GM12878 (cell line): ENCODE data around the gene C19orf18. TPM values are rescaled to one million over a fixed set of nuclear protein-coding genes. Genes with fewer than 3 reads are reported as not detected.

Source experiments
- ASH2L ChIP-seq: fragments of 300-600, 200-600 bp; sonication (generic); IDR thresholded peaks from 2 replicates; pipeline ENCODE4 v1.6.1; 2017; ENCODE audit warnings: low read depth, mild to moderate bottlenecking, borderline replicate concordance
- ATF7 ChIP-seq: fragments of 450-650 bp; IDR thresholded peaks from 2 replicates; pipeline ENCODE4 v1.6.1; 2016; ENCODE audit warnings: low read depth, mild to moderate bottlenecking
- BHLHE40 ChIP-seq, 2 experiments: fragments of 450-650 bp in 1 of 2; IDR thresholded peaks; 2 replicates each; pipeline ENCODE4 v1.6.1; 2011 to 2017; ENCODE audit warnings: low read depth in 2 of 2, borderline replicate concordance in 1 of 2, improper control_type of control experiment in 1 of 2, low read length in 1 of 2, mild to moderate bottlenecking in 1 of 2
- CREM ChIP-seq: IDR thresholded peaks from 2 replicates; pipeline ENCODE4 v1.6.1; 2014; ENCODE audit warnings: antibody characterized with exemption, low read depth
- PML ChIP-seq: IDR thresholded peaks from 2 replicates; pipeline ENCODE4 v1.6.1; 2012; ENCODE audit warnings: low read length, inconsistent platforms
- SREBF2 ChIP-seq: IDR thresholded peaks from 2 replicates; pipeline ENCODE4 v1.6.1; 2012; ENCODE audit warnings: mild to moderate bottlenecking, low read length
- SRF ChIP-seq, 2 experiments: IDR thresholded peaks; 2 replicates each; pipeline ENCODE4 v1.6.1; 2011; ENCODE audit warnings: low read depth in 2 of 2, low read length in 2 of 2, mild to moderate bottlenecking in 1 of 2, moderate library complexity in 1 of 2
- TARDBP ChIP-seq: IDR thresholded peaks from 2 replicates; pipeline ENCODE4 v1.6.1; 2016; ENCODE audit warnings: borderline replicate concordance
- polyA plus RNA-seq, 11 experiments: library from polyadenylated mRNA; depleted of rRNA in 4 of 11; unstranded in 6 of 11; stranded (reverse) in 5 of 11; fragments of >200 nt; fragmentation: Nextera tagmentation in 4 of 11; fragmentation: Illumina TruSeq in 1 of 11; extraction: Ambion mirVana in 4 of 11; extraction: Trizol in 1 of 11; gene quantifications; 1 replicate in 1 of 11; 2 replicates in 10 of 11; pipeline versions ENCODE4 v1.2.1 to v1.2.3, GENCODE V29; 2011 to 2016; ENCODE audit warnings: inconsistent platforms in 2 of 11, missing spikeins in 2 of 11, low read depth in 1 of 11
- total RNA-seq, 4 experiments: library from RNA; depleted of rRNA in 3 of 4; stranded (reverse); fragments of >200 nt in 3 of 4; fragmentation: Illumina TruSeq in 1 of 4; extraction: Trizol in 1 of 4; gene quantifications; 2 replicates each; pipeline versions ENCODE4 v1.2.1 to v1.2.3, GENCODE V29; 2013 to 2021
- TF ChIP-seq, protein P1 (sequence below): fragments of 450-650 bp; IDR thresholded peaks from 2 replicates; pipeline ENCODE4 v1.6.1; 2014; ENCODE audit warnings: mild to moderate bottlenecking
- TF ChIP-seq, protein P2 (sequence below): IDR thresholded peaks from 2 replicates; pipeline ENCODE4 v1.6.1; 2011; ENCODE audit warnings: low read depth, low read length, improper control_type of control experiment, borderline replicate concordance
- TF ChIP-seq, protein P3 (sequence below): fragments of 450-650 bp; IDR thresholded peaks from 2 replicates; pipeline ENCODE4 v1.6.1; 2017; ENCODE audit warnings: mild to moderate bottlenecking

C19orf18 gene
- total and polyA plus RNA-seq, 10 of the 15 experiments (the other 5 are each of a cell fraction or from before 2014, with no cell fraction given), result 0.12 to 0.29 (median 0.21) TPM; not detected in 7

DNA sequence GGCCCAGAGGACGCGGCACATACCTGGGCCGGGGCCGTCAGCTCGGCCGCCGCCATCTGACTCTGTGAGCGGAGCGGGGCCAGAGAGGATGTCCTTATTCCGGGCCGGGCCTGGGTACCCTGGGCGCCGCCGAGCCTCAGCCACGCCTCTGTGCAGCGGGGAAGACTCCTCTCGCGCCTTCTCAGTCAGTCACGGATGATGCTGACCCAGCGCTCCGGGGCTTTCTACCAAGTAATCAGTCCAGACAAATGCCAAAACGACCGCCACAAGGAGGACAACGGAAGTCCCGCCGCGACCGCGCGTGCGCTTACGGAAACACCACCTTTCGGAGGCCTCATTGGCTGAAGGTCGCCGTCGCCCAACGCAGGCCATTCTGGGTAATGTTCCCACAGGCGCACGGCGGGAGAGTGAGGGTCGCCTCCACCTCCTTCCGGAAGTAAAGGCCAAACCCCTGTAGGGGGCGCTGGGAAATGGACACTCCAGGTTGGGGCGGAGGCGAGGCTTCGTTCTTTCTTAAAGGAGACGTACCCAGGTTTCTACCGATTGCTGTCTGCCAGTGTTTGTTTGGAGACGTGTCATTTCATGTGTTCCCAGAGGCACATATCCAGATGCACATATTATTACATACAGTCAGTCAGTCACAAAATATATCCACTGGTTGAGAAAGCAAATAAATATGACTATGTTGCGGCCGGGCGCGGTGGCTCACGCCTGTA lies 26.8 kb downstream of the C19orf18 start, which contains the start of gene ZNF256 (continued):
- TF ChIP-seq BHLHE40 (IDR thresholded peaks at IDR 0.05; ENCODE audit: borderline replicate concordance in 1 of 2, low read depth in 2 of 2, low read length in 1 of 2), result peak; percentile 60 to 65; a peak in 2 of 4 replicates
- no peak for TF ChIP-seq TARDBP
- TF ChIP-seq CREM, result peak; percentile 56
- peak; percentile 47 to 59; a peak in 2 of 4 replicates for TF ChIP-seq SRF (IDR thresholded peaks at IDR 0.05; ENCODE audit: low read depth in 2 of 2, low read length in 2 of 2)
- no peak for TF ChIP-seq SREBF2
- TF ChIP-seq ATF7, result 0 out of 2 replicates have a peak, but pooled peaks have one; percentile 21
- TF ChIP-seq, protein P1, sequence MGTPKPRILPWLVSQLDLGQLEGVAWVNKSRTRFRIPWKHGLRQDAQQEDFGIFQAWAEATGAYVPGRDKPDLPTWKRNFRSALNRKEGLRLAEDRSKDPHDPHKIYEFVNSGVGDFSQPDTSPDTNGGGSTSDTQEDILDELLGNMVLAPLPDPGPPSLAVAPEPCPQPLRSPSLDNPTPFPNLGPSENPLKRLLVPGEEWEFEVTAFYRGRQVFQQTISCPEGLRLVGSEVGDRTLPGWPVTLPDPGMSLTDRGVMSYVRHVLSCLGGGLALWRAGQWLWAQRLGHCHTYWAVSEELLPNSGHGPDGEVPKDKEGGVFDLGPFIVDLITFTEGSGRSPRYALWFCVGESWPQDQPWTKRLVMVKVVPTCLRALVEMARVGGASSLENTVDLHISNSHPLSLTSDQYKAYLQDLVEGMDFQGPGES, result no peak
- no peak for TF ChIP-seq PML
- TF ChIP-seq ASH2L, result no peak
- TF ChIP-seq, protein P2, sequence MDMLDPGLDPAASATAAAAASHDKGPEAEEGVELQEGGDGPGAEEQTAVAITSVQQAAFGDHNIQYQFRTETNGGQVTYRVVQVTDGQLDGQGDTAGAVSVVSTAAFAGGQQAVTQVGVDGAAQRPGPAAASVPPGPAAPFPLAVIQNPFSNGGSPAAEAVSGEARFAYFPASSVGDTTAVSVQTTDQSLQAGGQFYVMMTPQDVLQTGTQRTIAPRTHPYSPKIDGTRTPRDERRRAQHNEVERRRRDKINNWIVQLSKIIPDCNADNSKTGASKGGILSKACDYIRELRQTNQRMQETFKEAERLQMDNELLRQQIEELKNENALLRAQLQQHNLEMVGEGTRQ, result no peak
- TF ChIP-seq, protein P3, sequence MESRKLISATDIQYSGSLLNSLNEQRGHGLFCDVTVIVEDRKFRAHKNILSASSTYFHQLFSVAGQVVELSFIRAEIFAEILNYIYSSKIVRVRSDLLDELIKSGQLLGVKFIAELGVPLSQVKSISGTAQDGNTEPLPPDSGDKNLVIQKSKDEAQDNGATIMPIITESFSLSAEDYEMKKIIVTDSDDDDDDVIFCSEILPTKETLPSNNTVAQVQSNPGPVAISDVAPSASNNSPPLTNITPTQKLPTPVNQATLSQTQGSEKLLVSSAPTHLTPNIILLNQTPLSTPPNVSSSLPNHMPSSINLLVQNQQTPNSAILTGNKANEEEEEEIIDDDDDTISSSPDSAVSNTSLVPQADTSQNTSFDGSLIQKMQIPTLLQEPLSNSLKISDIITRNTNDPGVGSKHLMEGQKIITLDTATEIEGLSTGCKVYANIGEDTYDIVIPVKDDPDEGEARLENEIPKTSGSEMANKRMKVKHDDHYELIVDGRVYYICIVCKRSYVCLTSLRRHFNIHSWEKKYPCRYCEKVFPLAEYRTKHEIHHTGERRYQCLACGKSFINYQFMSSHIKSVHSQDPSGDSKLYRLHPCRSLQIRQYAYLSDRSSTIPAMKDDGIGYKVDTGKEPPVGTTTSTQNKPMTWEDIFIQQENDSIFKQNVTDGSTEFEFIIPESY, result no peak; the same call in 1 of the 2 replicates
